IPS-20b (cell line): ENCODE data around the gene GNG2.
A peak's percentile ranks its signal among the peaks of the same experiment; 100 is the strongest.
"Not testable (repeated sequence)": the region's sequence is repeated elsewhere in the genome, so short reads cannot be mapped to it uniquely, and the experiment has no call there.

ENCODE experiments used
- H3K27ac ChIP-seq: one replicate; pipeline ENCODE4 v1.5.1; 2013; ENCODE audit warnings: low read length
- H3K27me3 ChIP-seq: 2 replicates; pipeline ENCODE4 v1.6.1; 2013; ENCODE audit warnings: mild to moderate bottlenecking, low read length, inconsistent platforms; ENCODE audit not compliant: insufficient read depth
- H3K36me3 ChIP-seq: 2 replicates; pipeline ENCODE4 v1.6.1; 2013; ENCODE audit warnings: low read depth, mild to moderate bottlenecking, inconsistent platforms, low read length, moderate library complexity; ENCODE audit not compliant: insufficient read depth
- H3K4me1 ChIP-seq: 2 replicates; pipeline ENCODE4 v1.6.1; 2013; ENCODE audit warnings: mild to moderate bottlenecking, control low read depth, inconsistent platforms, low read length, moderate library complexity; ENCODE audit not compliant: insufficient read depth
- H3K4me3 ChIP-seq: 2 replicates; pipeline ENCODE4 v1.5.1; 2013; ENCODE audit warnings: mild to moderate bottlenecking, low read length, inconsistent platforms
- H3K9ac ChIP-seq: 2 replicates; pipeline ENCODE4 v1.6.1; 2013; ENCODE audit warnings: low read depth, mild to moderate bottlenecking, inconsistent platforms, low read length, moderate library complexity
- H3K9me3 ChIP-seq: 2 replicates; pipeline ENCODE4 v1.6.1; 2013; ENCODE audit warnings: mild to moderate bottlenecking, low read depth, low read length, inconsistent platforms; ENCODE audit not compliant: insufficient read depth

The GNG2 gene

DNA sequence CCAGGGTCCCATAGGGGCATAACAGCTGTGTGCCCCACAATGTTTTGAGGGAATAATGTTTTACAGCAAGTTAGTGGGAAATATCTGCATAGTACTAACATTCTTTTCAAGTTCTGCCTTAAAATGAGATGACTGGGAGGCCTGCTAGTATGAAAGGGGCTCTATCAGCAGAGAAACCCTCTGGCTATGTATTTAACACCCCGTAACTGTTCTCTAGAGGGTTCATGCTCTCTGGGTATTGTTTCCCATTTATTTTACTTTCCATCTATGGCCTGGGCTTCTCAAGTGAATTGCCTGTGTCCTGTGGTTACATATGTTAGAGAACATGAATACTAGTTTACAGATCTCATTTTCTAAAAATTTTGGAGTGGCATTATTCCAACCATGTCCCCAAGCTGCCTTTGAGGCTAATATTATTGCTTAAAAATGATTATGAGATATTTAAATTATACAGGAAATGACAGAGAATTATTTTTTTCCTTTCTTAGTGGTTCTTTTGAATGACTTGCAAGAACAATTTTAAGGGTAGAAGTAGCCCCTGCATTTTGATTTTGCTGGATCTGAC lies 37.5 kb downstream of the GNG2 start:
- Histone ChIP-seq H3K27me3 (no peaks in the 10 kb centered on the region), H3K4me1 (no peaks in the 10 kb centered on the region), H3K4me3 (no peak overlapping the region), H3K36me3 (no peaks in the 10 kb centered on the region), H3K27ac (no peak overlapping the region), H3K9me3 (no peaks in the 10 kb centered on the region), H3K9ac (no peak overlapping the region)

DNA sequence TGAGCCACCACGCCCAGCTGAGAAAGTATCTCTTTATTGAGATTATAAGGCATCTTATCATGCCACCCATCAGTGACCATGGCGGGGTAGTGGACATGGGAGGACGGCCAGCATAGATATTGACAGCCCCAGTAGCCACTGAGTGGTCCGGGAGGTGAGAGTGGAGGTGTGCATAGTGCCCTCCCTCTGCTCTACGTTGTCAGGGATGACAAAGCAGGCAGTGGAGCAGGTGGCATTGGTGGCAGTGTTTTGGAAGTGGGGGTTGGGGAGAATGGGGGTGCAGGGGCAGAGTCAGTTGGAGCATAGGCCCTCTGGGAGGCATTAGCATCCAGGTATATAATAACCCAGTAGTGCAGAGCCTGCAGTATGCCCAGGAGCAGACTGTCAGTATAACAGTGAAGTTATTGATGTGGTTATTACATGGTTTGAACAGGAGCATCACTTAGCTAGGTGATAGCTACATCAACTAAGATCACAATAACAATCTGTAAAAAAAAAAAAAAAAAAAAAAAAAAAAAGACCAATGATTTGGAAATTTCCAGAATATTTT lies 41.1 kb downstream of the GNG2 start:
- no peaks in the 10 kb centered on the region for H3K4me1 ChIP-seq
- H3K4me3 ChIP-seq: no peak overlapping the region
- H3K27me3 ChIP-seq: no peaks in the 10 kb centered on the region
- H3K9me3 ChIP-seq: peaks cover 8% of the 10 kb centered on the region
- no peaks in the 10 kb centered on the region for H3K36me3 ChIP-seq
- no peak overlapping the region for H3K27ac ChIP-seq
- H3K9ac ChIP-seq: no peak overlapping the region

DNA sequence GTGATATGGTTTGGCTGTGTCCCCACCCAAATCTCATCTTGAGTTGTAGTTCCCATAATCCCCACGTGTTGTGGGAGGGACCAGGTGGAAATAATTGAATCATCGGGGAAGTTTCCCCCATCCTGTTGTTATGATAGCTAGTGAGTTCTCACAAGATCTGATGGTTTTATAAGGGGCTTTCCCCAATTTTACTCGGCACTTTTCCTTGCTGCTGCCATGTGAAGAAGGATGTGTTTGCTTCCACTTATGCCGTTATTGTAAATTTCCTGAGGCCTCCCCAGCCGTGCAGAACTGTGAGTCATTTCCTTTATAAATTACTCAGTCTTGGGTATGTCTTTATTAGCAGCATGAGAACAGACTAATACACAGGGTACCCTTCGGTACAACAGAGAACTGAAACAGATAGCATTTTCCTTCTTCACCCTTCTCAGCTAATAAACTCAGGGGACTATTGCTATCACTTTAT lies 45.3 kb downstream of the GNG2 start:
- not testable (repeated sequence) for H3K9me3 ChIP-seq, H3K27me3 ChIP-seq, H3K4me3 ChIP-seq, H3K27ac ChIP-seq, H3K9ac ChIP-seq, H3K36me3 ChIP-seq, H3K4me1 ChIP-seq

DNA sequence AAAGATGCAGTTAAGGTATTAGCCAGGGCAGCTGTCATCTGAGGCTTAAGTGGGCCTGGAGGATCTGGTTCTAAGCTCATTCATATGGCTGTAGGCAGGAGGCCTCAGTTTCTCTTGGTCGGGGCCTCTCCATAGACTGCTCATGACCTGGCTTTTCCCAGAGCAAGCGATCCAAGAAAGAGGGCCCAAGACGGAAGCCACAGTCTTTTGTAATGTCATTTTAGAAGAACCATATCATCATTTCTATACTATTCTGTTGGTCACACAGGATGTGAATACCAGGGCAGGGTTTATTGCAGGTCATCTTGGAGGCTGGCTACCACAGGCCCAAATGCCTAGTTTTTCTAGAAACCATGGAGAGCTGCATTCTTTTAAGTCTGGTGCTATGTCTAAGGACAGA lies 47.7 kb downstream of the GNG2 start:
- Histone ChIP-seq H3K27me3 (no peaks in the 10 kb centered on the region), H3K36me3 (no peaks in the 10 kb centered on the region), H3K4me1 (no peaks in the 10 kb centered on the region), H3K9ac (no peak overlapping the region), H3K4me3 (no peak overlapping the region), H3K27ac (no peak overlapping the region), H3K9me3 (peaks cover 8% of the 10 kb centered on the region)

DNA sequence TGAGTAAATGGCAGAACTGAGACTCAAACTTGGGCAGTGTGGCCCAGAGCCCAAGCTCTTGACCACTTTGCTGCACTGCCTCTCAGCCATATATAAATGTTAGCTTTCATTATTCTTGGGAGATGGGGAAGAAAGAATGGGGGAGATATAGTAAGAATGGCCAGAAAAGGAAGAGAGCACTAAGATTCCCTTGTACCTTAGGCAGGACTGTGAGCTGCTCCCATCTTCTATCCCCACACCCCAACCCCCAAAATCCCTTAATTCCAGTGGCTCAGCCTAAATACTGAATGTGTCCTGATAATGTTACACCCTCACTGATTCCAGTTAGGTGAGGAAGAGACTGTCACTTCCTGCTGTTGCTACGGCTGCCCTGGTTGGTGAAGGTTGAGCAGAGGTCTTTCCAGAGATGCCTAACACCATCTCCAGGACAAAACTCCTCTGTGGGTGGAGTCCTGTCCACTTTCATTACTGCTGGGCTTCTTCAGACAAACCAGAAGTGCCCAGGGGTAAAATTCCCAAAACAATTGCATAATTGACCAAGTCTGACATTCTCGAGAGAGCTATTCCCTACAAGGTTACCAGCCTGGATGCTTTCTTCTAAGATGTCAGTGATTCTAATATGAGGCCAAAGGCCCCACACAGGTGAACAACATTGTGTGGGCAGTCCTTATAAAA lies 51.8 kb downstream of the GNG2 start:
- Histone ChIP-seq H3K27me3 (no peaks in the 10 kb centered on the region), H3K36me3 (no peaks in the 10 kb centered on the region), H3K27ac (no peak overlapping the region), H3K4me3 (no peak overlapping the region), H3K4me1 (no peaks in the 10 kb centered on the region), H3K9ac (no peak overlapping the region), H3K9me3 (no peaks in the 10 kb centered on the region)

DNA sequence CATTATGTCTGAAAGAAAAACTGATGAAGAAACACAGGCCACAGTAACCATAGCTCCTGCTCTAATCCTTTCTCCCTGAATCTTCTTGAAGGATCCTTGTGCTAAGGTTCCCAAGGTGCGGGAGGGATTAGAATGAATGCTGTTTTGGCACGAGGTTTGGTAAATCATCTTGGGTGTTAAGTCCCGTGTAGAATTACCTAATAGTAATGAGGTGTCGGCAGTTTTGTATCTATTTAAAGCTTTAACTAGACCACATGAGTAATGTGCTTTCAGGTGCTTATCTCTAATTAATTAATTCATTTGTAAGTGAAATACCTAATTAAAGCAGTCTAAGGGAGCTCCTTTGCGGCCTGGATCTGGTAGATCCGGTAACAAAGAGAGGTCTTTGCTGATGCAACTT lies 53.9 kb downstream of the GNG2 start:
- H3K4me1 ChIP-seq: no peaks in the 10 kb centered on the region
- H3K4me3 ChIP-seq: no peak overlapping the region
- no peak overlapping the region for H3K27ac ChIP-seq
- no peaks in the 10 kb centered on the region for H3K27me3 ChIP-seq
- H3K9ac ChIP-seq: no peak overlapping the region
- no peaks in the 10 kb centered on the region for H3K9me3 ChIP-seq
- no peaks in the 10 kb centered on the region for H3K36me3 ChIP-seq

DNA sequence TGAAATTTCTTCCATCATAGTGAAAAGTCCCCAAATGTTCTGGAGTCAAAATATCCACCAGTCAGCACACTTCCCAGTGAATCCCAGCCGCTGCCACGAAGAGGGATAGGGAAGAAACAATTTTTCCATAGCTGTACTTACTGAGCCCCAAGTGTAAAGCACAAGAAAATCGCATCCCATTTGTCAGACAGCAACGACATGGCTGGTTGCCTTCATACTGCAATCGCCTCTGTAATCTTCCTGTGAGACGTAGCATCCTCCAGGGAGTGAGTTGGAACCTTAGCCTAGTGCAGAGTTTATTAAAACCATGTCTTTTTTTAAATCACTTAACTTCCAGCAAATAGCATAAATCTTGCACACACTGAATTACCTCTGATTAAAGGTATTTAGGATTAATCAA lies 56.8 kb downstream of the GNG2 start:
- no peak overlapping the region for H3K4me3 ChIP-seq
- no peak overlapping the region for H3K27ac ChIP-seq
- no peaks in the 10 kb centered on the region for H3K27me3 ChIP-seq
- H3K36me3 ChIP-seq: no peaks in the 10 kb centered on the region
- H3K9me3 ChIP-seq: no peaks in the 10 kb centered on the region
- H3K9ac ChIP-seq: no peak overlapping the region
- peaks cover 2% of the 10 kb centered on the region; the same call in 1 of the 2 replicates for H3K4me1 ChIP-seq

DNA sequence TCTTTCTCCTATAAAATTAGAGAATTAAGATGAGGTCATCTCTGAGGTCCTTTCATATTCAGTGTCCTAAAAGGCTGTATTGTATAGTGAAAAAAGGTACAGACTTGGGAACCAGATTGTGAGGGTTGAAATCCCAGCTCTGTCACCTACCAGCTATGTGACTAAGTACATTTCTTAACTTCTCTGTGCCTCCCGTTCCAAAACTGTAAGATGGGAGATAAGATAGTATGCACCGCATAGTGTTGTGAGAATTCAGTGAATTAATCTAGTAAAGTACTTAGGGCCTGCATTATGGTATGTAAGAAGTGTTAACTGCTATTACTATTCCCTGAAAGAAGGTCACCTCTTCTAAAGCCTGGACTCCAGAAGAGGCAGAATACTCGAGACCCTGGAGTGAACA lies 60.6 kb downstream of the GNG2 start:
- Histone ChIP-seq H3K4me1 (peaks cover 12% of the 10 kb centered on the region; the same call in 1 of the 2 replicates), H3K9me3 (no peaks in the 10 kb centered on the region), H3K4me3 (no peak overlapping the region), H3K27ac (no peak overlapping the region), H3K36me3 (no peaks in the 10 kb centered on the region), H3K27me3 (no peaks in the 10 kb centered on the region), H3K9ac (no peak overlapping the region)

DNA sequence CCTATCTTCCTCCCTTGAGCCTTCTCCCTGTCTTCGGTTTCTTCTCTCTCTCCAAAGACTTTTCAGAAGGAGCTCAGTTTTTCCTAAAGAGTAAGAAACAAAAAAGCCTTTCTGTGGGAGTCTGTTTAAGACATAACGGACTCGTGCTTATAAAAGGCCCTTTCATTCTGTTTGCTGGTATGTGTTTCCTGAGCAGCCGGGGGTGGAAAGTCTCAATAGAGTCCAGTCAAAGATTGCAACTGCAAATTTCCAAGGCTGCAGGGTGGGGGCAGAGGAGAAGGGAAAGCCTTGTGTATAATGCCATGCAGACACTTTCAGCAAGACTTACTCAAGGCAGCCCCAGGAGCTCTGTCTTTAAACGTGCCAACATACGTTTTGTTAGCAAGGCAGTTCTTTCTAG lies 62.2 kb downstream of the GNG2 start:
- Histone ChIP-seq H3K9me3 (no peaks in the 10 kb centered on the region), H3K27ac (no peak overlapping the region)

DNA sequence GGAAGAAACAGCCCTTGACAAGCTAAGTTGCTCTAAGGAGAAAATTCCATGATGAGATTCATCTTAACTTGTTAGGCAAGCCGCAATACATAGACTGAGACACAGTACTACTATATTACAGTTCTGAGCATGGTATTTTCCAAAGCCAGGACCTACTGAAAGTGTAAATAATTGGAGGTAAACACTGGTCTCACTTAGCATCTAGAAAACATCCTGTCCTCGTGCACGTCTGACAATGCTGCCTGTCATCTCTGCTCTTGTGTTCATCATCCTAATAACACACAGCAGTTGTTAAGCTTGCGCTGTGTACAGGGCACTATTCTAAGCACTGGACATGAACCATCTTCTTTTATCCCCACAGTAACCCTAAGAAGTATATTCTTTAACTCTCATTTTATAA lies 64.2 kb downstream of the GNG2 start:
- no peaks in the 10 kb centered on the region for H3K27me3 ChIP-seq
- H3K27ac ChIP-seq: no peak overlapping the region
- no peaks in the 10 kb centered on the region for H3K9me3 ChIP-seq
- no peaks in the 10 kb centered on the region for H3K36me3 ChIP-seq
- peaks cover 12% of the 10 kb centered on the region; the same call in 1 of the 2 replicates for H3K4me1 ChIP-seq
- H3K4me3 ChIP-seq: no peak overlapping the region
- no peak overlapping the region for H3K9ac ChIP-seq

More for the DNA sequence above, 62.2 kb downstream of the GNG2 start:
- Histone ChIP-seq H3K27me3 (no peaks in the 10 kb centered on the region), H3K36me3 (no peaks in the 10 kb centered on the region), H3K4me3 (no peak overlapping the region), H3K4me1 (peaks cover 12% of the 10 kb centered on the region; the same call in 1 of the 2 replicates), H3K9ac (peak overlapping the region; percentile 11; the same call in 1 of the 2 replicates)

DNA sequence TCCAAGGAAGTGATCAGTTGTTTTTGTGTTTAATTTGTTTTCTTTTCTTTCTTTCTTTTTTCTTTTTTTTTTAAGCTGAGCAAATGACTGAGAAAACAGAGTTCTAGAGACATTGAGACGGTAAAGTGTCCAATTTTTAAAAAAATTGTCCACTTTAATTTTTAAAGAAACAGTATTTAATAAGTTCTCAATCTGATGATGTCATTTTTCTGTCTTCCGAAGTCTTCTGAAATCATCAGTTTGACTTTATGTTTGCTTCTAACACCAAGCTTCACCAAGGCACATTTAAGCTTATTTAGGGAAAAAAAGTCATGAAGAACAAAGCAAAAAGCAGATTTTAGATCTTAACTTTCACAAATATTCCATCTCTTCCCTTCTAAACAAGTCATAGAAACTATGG lies 65.6 kb downstream of the GNG2 start:
- no peak overlapping the region for H3K9ac ChIP-seq
- H3K4me1 ChIP-seq: peaks cover 12% of the 10 kb centered on the region; the same call in 1 of the 2 replicates
- H3K27ac ChIP-seq: no peak overlapping the region
- H3K4me3 ChIP-seq: no peak overlapping the region
- H3K9me3 ChIP-seq: no peaks in the 10 kb centered on the region
- H3K36me3 ChIP-seq: no peaks in the 10 kb centered on the region
- no peaks in the 10 kb centered on the region for H3K27me3 ChIP-seq

DNA sequence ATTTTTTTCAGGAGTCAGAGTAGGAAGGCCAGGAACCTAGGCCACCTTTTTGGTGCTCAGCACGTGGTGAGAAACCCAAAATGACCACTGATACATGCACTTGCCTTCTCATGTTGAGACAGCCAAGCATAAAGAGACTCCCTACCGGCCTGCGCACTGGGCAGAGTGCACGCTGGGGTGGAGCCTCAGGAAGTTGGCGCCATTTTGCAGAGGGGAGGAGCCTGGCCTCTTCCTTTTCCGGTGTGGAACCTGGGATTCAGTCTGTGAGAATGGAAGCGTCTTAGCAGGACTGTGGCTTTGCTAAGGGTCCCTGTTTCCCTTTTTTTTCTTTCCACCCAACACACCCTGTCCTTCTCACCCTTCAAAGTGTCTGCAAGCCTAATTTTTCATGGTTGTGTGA lies 66.0 kb downstream of the GNG2 start:
- Histone ChIP-seq H3K9me3 (no peaks in the 10 kb centered on the region), H3K9ac (no peak overlapping the region), H3K36me3 (no peaks in the 10 kb centered on the region), H3K27ac (no peak overlapping the region), H3K4me3 (no peak overlapping the region), H3K27me3 (no peaks in the 10 kb centered on the region), H3K4me1 (peaks cover 12% of the 10 kb centered on the region; the same call in 1 of the 2 replicates)
